HepG2 (cell line): Measurements from ENCODE around the gene SRCAP. TPM values are rescaled to one million over a fixed set of nuclear protein-coding genes. Genes with fewer than 3 reads are reported as not detected.

Source experiments
- CCDC6 ChIP-seq: sonication (generic); formaldehyde crosslinking; IDR thresholded peaks from 2 replicates; pipeline ENCODE4 v1.8.1; 2022; ENCODE audit warnings: mild to moderate bottlenecking, missing genetic modification reagents, moderate library complexity
- CEBPB ChIP-seq: IDR thresholded peaks from 2 replicates; pipeline ENCODE4 v1.6.1; 2011; ENCODE audit warnings: low read depth, low read length, improper control_type of control experiment, borderline replicate concordance
- FOXA1 ChIP-seq, 2 experiments: fragments of 450-650 bp in 1 of 2; sonication (generic) in 1 of 2; formaldehyde crosslinking in 1 of 2; IDR thresholded peaks; 2 replicates each; pipeline versions ENCODE4 v1.4.0 to v1.6.1; 2016 to 2020; ENCODE audit warnings: missing genetic modification reagents in 1 of 2
- GATAD1 ChIP-seq: IDR thresholded peaks from 2 replicates; pipeline ENCODE4 v1.6.1; 2016; ENCODE audit warnings: missing genetic modification reagents, missing compliant biosample characterization
- PRDM15 ChIP-seq: sonication (generic); formaldehyde crosslinking; IDR thresholded peaks from 2 replicates; pipeline ENCODE4 v1.4.0; 2020; ENCODE audit warnings: missing genetic modification reagents
- RELA ChIP-seq: sonication (generic); formaldehyde crosslinking; IDR thresholded peaks from 2 replicates; pipeline ENCODE4 v1.4.0; 2020; ENCODE audit warnings: missing genetic modification reagents
- RNF2 ChIP-seq: fragments of 450-650 bp; conservative IDR thresholded peaks from 2 replicates; pipeline ENCODE4 v1.6.1; 2016; ENCODE audit warnings: low read depth
- SIX1 ChIP-seq: sonication (generic); formaldehyde crosslinking; IDR thresholded peaks from 2 replicates; pipeline ENCODE4 v1.4.0; 2020; ENCODE audit warnings: missing genetic modification reagents, borderline replicate concordance
- SP2 ChIP-seq: sonication (generic); formaldehyde crosslinking; IDR thresholded peaks from 2 replicates; pipeline ENCODE4 v1.5.1; 2020; ENCODE audit warnings: mild to moderate bottlenecking, missing genetic modification reagents
- SRSF4 ChIP-seq: fragments of 200-400 bp; formaldehyde crosslinking; IDR thresholded peaks from one replicate; pipeline ENCODE4 v1.6.1; 2018; ENCODE audit warnings: mild to moderate bottlenecking, low read depth, low read length, moderate library complexity; ENCODE audit not compliant: poor library complexity, severe bottlenecking
- UBTF ChIP-seq: sonication (generic); formaldehyde crosslinking; IDR thresholded peaks from 2 replicates; pipeline ENCODE4 v1.4.0; 2020; ENCODE audit warnings: mild to moderate bottlenecking, missing genetic modification reagents
- ZBTB39 ChIP-seq: sonication (generic); formaldehyde crosslinking; IDR thresholded peaks from 2 replicates; pipeline ENCODE4 v1.5.0; 2020; ENCODE audit warnings: missing genetic modification reagents
- ZBTB46 ChIP-seq: sonication (generic); formaldehyde crosslinking; IDR thresholded peaks from 2 replicates; pipeline ENCODE4 v1.4.0; 2020; ENCODE audit warnings: mild to moderate bottlenecking, missing genetic modification reagents, borderline replicate concordance
- ZNF337 ChIP-seq: sonication (generic); formaldehyde crosslinking; IDR thresholded peaks from 2 replicates; pipeline ENCODE4 v1.5.1; 2020; ENCODE audit warnings: missing genetic modification reagents, low read depth, mild to moderate bottlenecking, borderline replicate concordance
- ZNF34 ChIP-seq: sonication (generic); formaldehyde crosslinking; IDR thresholded peaks from 2 replicates; pipeline ENCODE4 v1.4.0; 2020; ENCODE audit warnings: mild to moderate bottlenecking, missing genetic modification reagents, borderline replicate concordance
- ZNF430 ChIP-seq: sonication (generic); formaldehyde crosslinking; IDR thresholded peaks from 2 replicates; pipeline ENCODE4 v1.9.0; 2021; ENCODE audit warnings: mild to moderate bottlenecking, missing genetic modification reagents
- ZNF790 ChIP-seq: sonication (generic); formaldehyde crosslinking; IDR thresholded peaks from 2 replicates; pipeline ENCODE4 v1.8.0; 2022; ENCODE audit warnings: missing genetic modification reagents, mild to moderate bottlenecking, borderline replicate concordance
- ZNF883 ChIP-seq: sonication (generic); formaldehyde crosslinking; IDR thresholded peaks from 2 replicates; pipeline ENCODE4 v1.5.1; 2020; ENCODE audit warnings: mild to moderate bottlenecking, missing genetic modification reagents; ENCODE audit errors: not compliant biosample characterization
- ZSCAN9 ChIP-seq: IDR thresholded peaks from 2 replicates; pipeline ENCODE4 v1.6.1; 2016; ENCODE audit warnings: borderline replicate concordance
- polyA plus RNA-seq, 8 experiments: library from polyadenylated mRNA; depleted of rRNA in 3 of 8; stranded (reverse) in 7 of 8; unstranded in 1 of 8; fragments of >200 nt; fragmentation: Illumina TruSeq in 4 of 8; extraction: Trizol in 4 of 8; gene quantifications; 2 replicates each; pipeline versions ENCODE4 v1.2.1 to v1.2.3, GENCODE V29; 2011 to 2016; ENCODE audit warnings: low read depth in 4 of 8, missing spikeins in 1 of 8, mixed read lengths in 1 of 8; ENCODE audit not compliant: insufficient read depth in 1 of 8
- total RNA-seq, 5 experiments: library from RNA; depleted of rRNA; stranded (reverse); fragments of >200 nt; fragmentation: Illumina TruSeq; extraction: Trizol; gene quantifications; 2 replicates each; pipeline ENCODE4 v1.2.3, GENCODE V29; 2016; ENCODE audit warnings: low read depth in 1 of 5

SRCAP gene
- total and polyA plus RNA-seq, 2 of the 13 experiments (the other 11 are each of a cell fraction or from before 2014, with no cell fraction given): 4.9 to 9.0 TPM

DNA sequence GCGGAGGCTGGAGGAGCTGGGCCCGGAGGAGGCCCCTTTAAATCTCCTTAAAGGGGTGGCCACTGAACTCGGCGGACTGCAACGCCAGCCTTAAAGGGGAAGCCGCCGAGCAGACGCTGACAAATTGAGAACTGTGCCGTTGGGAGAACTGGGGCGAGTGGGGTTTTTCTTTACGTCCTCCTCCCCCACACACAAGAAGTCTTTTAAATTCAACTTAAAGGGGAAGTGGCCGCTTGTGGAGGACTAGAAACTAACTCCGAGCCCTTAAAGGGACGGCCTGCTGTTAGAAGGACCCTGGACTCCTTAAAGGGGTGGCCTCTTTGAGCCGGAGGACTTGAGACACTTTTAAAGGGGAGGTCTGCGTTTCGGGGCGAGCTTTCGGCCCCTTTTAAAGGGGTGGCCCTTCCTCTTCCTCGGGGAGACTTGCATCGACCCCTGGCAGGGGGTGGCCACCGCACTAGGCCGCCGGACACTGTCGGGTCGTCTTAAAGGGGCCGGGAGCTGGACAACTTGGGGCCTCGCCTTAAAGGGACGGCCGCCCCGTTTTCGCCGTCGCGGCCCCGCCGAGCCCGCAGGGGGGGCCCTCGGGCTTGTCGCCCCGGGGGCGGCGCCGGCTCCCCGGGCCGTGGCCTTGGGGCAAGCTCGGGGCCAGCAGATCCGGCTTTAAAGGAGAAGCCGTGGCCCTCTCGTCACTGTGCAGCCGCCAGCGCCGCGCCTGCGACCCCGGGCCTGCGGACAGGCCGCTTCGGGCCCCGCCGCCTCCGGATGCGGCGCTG, 40.1 kb upstream of the SRCAP start (continued):
- TF ChIP-seq PRDM15 (CRISPR knock-in tag) (no peak), FOXA1 (IDR thresholded peaks at IDR 0.05) (no peak), FOXA1 (CRISPR knock-in tag; IDR thresholded peaks at IDR 0.05) (no peak), SP2 (no peak), GATAD1 (CRISPR knock-in tag) (no peak), ZNF430 (CRISPR knock-in tag) (peak; percentile 46; the same call in 1 of the 2 replicates), SIX1 (CRISPR knock-in tag) (no peak), ZNF34 (no peak), UBTF (CRISPR knock-in tag) (peak; percentile 11; the same call in 1 of the 2 replicates), ZSCAN9 (CRISPR knock-in tag) (no peak), RNF2 (no peak), ZNF883 (no peak), CEBPB (no peak), RELA (CRISPR knock-in tag) (no peak), CCDC6 (CRISPR knock-in tag) (peak; percentile 69; the same call in 1 of the 2 replicates), SRSF4 (no peak), ZBTB46 (CRISPR knock-in tag) (no peak), ZNF790 (CRISPR knock-in tag) (no peak), ZBTB39 (no peak), ZNF337 (CRISPR knock-in tag) (no peak)
